ENCODE measurements around the gene SMG1. TPM values are rescaled to one million over a fixed set of nuclear protein-coding genes. Genes with fewer than 3 reads are reported as not detected.
"Not testable (repeated sequence)": the region's sequence is repeated elsewhere in the genome, so short reads cannot be mapped to it uniquely, and the experiment has no call there.

Gene SMG1
- total RNA-seq, 2 experiments from 2014 or later: 128 to 137 TPM

GRCh38 chr16:18930095-18930494 is 3.9 kb upstream of the SMG1 start:
- DNase-seq; H3K9me3 Mint-ChIP-seq; POLR2A ChIA-PET; H3K27ac Mint-ChIP-seq; H3K27me3 Mint-ChIP-seq; H3K36me3 Mint-ChIP-seq (ENCODE audit: low read depth); H3K4me3 Mint-ChIP-seq: not testable (repeated sequence)
- CTCF ChIA-PET: interaction anchor here (1.5 kb wide), 1 partner anchor 129 kb away, joined by 3 read pairs; the partner anchor contains the start of gene ARL6IP1
- H3K4me1 Mint-ChIP-seq: peaks cover 11% of the 10 kb centered on the region

GRCh38 chr16:18928073-18928472 is 1.9 kb upstream of the SMG1 start:
- DNase-seq; POLR2A ChIA-PET; H3K9me3 Mint-ChIP-seq; CTCF ChIA-PET; H3K36me3 Mint-ChIP-seq (ENCODE audit: low read depth); H3K27me3 Mint-ChIP-seq: not testable (repeated sequence)
- peaks cover 20% of the 10 kb centered on the region for H3K4me1 Mint-ChIP-seq
- H3K27ac Mint-ChIP-seq: peak overlapping the region; percentile 54
- peak overlapping the region; percentile 41 for H3K4me3 Mint-ChIP-seq

GRCh38 chr16:18925215-18925985 is 808 bp downstream of the SMG1 start:
- peak; percentile 77 for DNase-seq
- Mint-ChIP-seq H3K27ac (peak overlapping the region; percentile 96), H3K4me3 (peak overlapping the region; percentile 91), H3K4me1 (peaks cover 27% of the 10 kb centered on the region)
- H3K27me3 Mint-ChIP-seq; POLR2A ChIA-PET; H3K36me3 Mint-ChIP-seq (ENCODE audit: low read depth); H3K9me3 Mint-ChIP-seq; CTCF ChIA-PET: not testable (repeated sequence)

GRCh38 chr16:18923935-18924334 is 2.3 kb downstream of the SMG1 start:
- peak; percentile 24 for DNase-seq
- H3K36me3 Mint-ChIP-seq (ENCODE audit: low read depth): peaks cover 11% of the 10 kb centered on the region
- H3K4me1 Mint-ChIP-seq: peaks cover 30% of the 10 kb centered on the region
- H3K27me3 Mint-ChIP-seq, H3K9me3 Mint-ChIP-seq, POLR2A ChIA-PET: not testable (repeated sequence)
- H3K27ac Mint-ChIP-seq: peak overlapping the region; percentile 80
- CTCF ChIA-PET: interaction anchor here (1.0 kb wide), 1 partner anchor 122 kb away, joined by 6 read pairs; the partner anchor contains the start of gene ARL6IP1
- peak overlapping the region; percentile 91 for H3K4me3 Mint-ChIP-seq

GRCh38 chr16:18923124-18923523 is 3.1 kb downstream of the SMG1 start:
- POLR2A ChIA-PET: not testable (repeated sequence)

GRCh38 chr16:18909585-18909984 is 16.6 kb downstream of the SMG1 start:
- H3K4me1 Mint-ChIP-seq: peaks cover 25% of the 10 kb centered on the region
- H3K36me3 Mint-ChIP-seq (ENCODE audit: low read depth): peaks cover 17% of the 10 kb centered on the region
- H3K4me3 Mint-ChIP-seq, DNase-seq, H3K9me3 Mint-ChIP-seq, CTCF ChIA-PET, H3K27me3 Mint-ChIP-seq, H3K27ac Mint-ChIP-seq: not testable (repeated sequence)
- POLR2A ChIA-PET: interaction anchor here (0.6 kb wide), 1 partner anchor 122 kb away, joined by 5 read pairs; no protein-coding TSS in a partner anchor

More at GRCh38 chr16:18923124-18923523, 3.1 kb downstream of the SMG1 start:
- H3K36me3 Mint-ChIP-seq (ENCODE audit: low read depth): peaks cover 14% of the 10 kb centered on the region
- not testable (repeated sequence) for H3K9me3 Mint-ChIP-seq, DNase-seq, H3K27me3 Mint-ChIP-seq
- peak overlapping the region; percentile 80 for H3K27ac Mint-ChIP-seq
- CTCF ChIA-PET: interaction anchor here (1.0 kb wide), 1 partner anchor 122 kb away, joined by 6 read pairs; the partner anchor contains the start of gene ARL6IP1
- H3K4me3 Mint-ChIP-seq: peak overlapping the region; percentile 91
- H3K4me1 Mint-ChIP-seq: peaks cover 34% of the 10 kb centered on the region

- Mint-ChIP-seq H3K4me1 (peaks cover 24% of the 10 kb centered on the region), H3K36me3 (ENCODE audit: low read depth) (peaks cover 17% of the 10 kb centered on the region)
- H3K9me3 Mint-ChIP-seq, DNase-seq, H3K27ac Mint-ChIP-seq, H3K27me3 Mint-ChIP-seq, CTCF ChIA-PET, H3K4me3 Mint-ChIP-seq, POLR2A ChIA-PET: not testable (repeated sequence)
Measured at GRCh38 chr16:18908716-18909115, 17.5 kb downstream of the SMG1 start.

GRCh38 chr16:18902778-18903177 is 23.4 kb downstream of the SMG1 start:
- H3K36me3 Mint-ChIP-seq (ENCODE audit: low read depth); H3K27me3 Mint-ChIP-seq; H3K9me3 Mint-ChIP-seq; POLR2A ChIA-PET; H3K27ac Mint-ChIP-seq; DNase-seq; H3K4me3 Mint-ChIP-seq: not testable (repeated sequence)
- H3K4me1 Mint-ChIP-seq: peaks cover 43% of the 10 kb centered on the region
- CTCF ChIA-PET: interaction anchor here (0.6 to 1.2 kb wide), 2 partner anchors 9 to 56 kb away, joined by 3 read pairs; no protein-coding TSS in a partner anchor

- H3K27me3 Mint-ChIP-seq; H3K27ac Mint-ChIP-seq; POLR2A ChIA-PET; DNase-seq; H3K4me3 Mint-ChIP-seq; H3K9me3 Mint-ChIP-seq; H3K36me3 Mint-ChIP-seq (ENCODE audit: low read depth): not testable (repeated sequence)
- H3K4me1 Mint-ChIP-seq: peaks cover 42% of the 10 kb centered on the region
- CTCF ChIA-PET: interaction anchor here (0.6 kb wide), 1 partner anchor 10 kb away, joined by 3 read pairs; no protein-coding TSS in a partner anchor
Measured at GRCh38 chr16:18902044-18902443, 24.2 kb downstream of the SMG1 start.

- peaks cover 39% of the 10 kb centered on the region for H3K4me1 Mint-ChIP-seq
- H3K36me3 Mint-ChIP-seq (ENCODE audit: low read depth); H3K27me3 Mint-ChIP-seq; H3K9me3 Mint-ChIP-seq; DNase-seq; H3K27ac Mint-ChIP-seq; POLR2A ChIA-PET; CTCF ChIA-PET; H3K4me3 Mint-ChIP-seq: not testable (repeated sequence)
Measured at GRCh38 chr16:18901194-18901593, 25.0 kb downstream of the SMG1 start.

GRCh38 chr16:18884456-18884855 is 41.8 kb downstream of the SMG1 start:
- H3K27ac Mint-ChIP-seq, H3K9me3 Mint-ChIP-seq, H3K27me3 Mint-ChIP-seq, H3K4me3 Mint-ChIP-seq, H3K4me1 Mint-ChIP-seq, DNase-seq, CTCF ChIA-PET, POLR2A ChIA-PET: not testable (repeated sequence)
- H3K36me3 Mint-ChIP-seq (ENCODE audit: low read depth): peaks cover 29% of the 10 kb centered on the region

- H3K4me1 Mint-ChIP-seq, H3K4me3 Mint-ChIP-seq, H3K27me3 Mint-ChIP-seq, POLR2A ChIA-PET, H3K9me3 Mint-ChIP-seq, CTCF ChIA-PET, H3K27ac Mint-ChIP-seq, DNase-seq: not testable (repeated sequence)
- H3K36me3 Mint-ChIP-seq (ENCODE audit: low read depth): peaks cover 32% of the 10 kb centered on the region
Measured at GRCh38 chr16:18877734-18878133, 48.5 kb downstream of the SMG1 start.

GRCh38 chr16:18877259-18877658 is 48.9 kb downstream of the SMG1 start:
- CTCF ChIA-PET, H3K4me3 Mint-ChIP-seq, H3K9me3 Mint-ChIP-seq, H3K4me1 Mint-ChIP-seq, POLR2A ChIA-PET, DNase-seq, H3K27me3 Mint-ChIP-seq: not testable (repeated sequence)
- Mint-ChIP-seq H3K36me3 (ENCODE audit: low read depth) (peaks cover 31% of the 10 kb centered on the region), H3K27ac (peak overlapping the region; percentile 50)

- H3K9me3 Mint-ChIP-seq, H3K4me1 Mint-ChIP-seq, H3K27me3 Mint-ChIP-seq, POLR2A ChIA-PET, H3K27ac Mint-ChIP-seq, CTCF ChIA-PET, H3K4me3 Mint-ChIP-seq, DNase-seq: not testable (repeated sequence)
- H3K36me3 Mint-ChIP-seq (ENCODE audit: low read depth): peaks cover 28% of the 10 kb centered on the region
Measured at GRCh38 chr16:18876301-18876700, 49.9 kb downstream of the SMG1 start.
